Endodermal cell (in vitro differentiated cells): ENCODE results near the gene SAXO2. TPM values are rescaled to one million over a fixed set of nuclear protein-coding genes. Genes with fewer than 3 reads are reported as not detected.
"Not testable (repeated sequence)": the region's sequence is repeated elsewhere in the genome, so short reads cannot be mapped to it uniquely, and the experiment has no call there.

Experiments
- DNase-seq: peaks from one replicate; pipeline ENCODE4 v3.0.0-alpha.2; 2017
- H3K27ac ChIP-seq: 2 replicates; pipeline ENCODE4 v1.5.1; 2013; ENCODE audit warnings: mild to moderate bottlenecking, low read depth, low read length, moderate library complexity
- H3K27me3 ChIP-seq: 2 replicates; pipeline ENCODE4 v1.6.1; 2013; ENCODE audit warnings: mild to moderate bottlenecking, low read length, moderate library complexity; ENCODE audit not compliant: insufficient read depth, control insufficient read depth, poor library complexity, severe bottlenecking
- H3K36me3 ChIP-seq: 2 replicates; pipeline ENCODE4 v1.7.0; 2013; ENCODE audit warnings: mild to moderate bottlenecking, low read length, moderate library complexity; ENCODE audit not compliant: control insufficient read depth, insufficient read depth
- H3K4me1 ChIP-seq: one replicate; pipeline ENCODE4 v1.7.0; 2013; ENCODE audit warnings: low read length; ENCODE audit not compliant: control insufficient read depth, insufficient read depth
- H3K4me3 ChIP-seq: 2 replicates; pipeline ENCODE4 v1.5.1; 2013; ENCODE audit warnings: mild to moderate bottlenecking, low read length, moderate library complexity
- H3K9ac ChIP-seq: 2 replicates; pipeline ENCODE4 v1.6.1; 2013; ENCODE audit warnings: mild to moderate bottlenecking, low read length, moderate library complexity; ENCODE audit not compliant: poor library complexity, severe bottlenecking; ENCODE audit errors: extremely low read depth
- H3K9me3 ChIP-seq: 2 replicates; pipeline ENCODE4 v1.6.1; 2013; ENCODE audit warnings: mild to moderate bottlenecking, low read length, moderate library complexity; ENCODE audit not compliant: control insufficient read depth
- H3K27ac Mint-ChIP-seq: 2 replicates; pipeline ENCODE4 v1.8.0; 2020; ENCODE audit warnings: mixed read lengths
- H3K27me3 Mint-ChIP-seq: 2 replicates; pipeline ENCODE4 v1.8.0; 2021; ENCODE audit warnings: mild to moderate bottlenecking, mixed read lengths; ENCODE audit not compliant: insufficient read depth
- H3K36me3 Mint-ChIP-seq: 2 replicates; pipeline ENCODE4 v1.8.0; 2020; ENCODE audit warnings: low read depth, mixed read lengths
- H3K4me1 Mint-ChIP-seq: 2 replicates; pipeline ENCODE4 v1.8.0; 2020; ENCODE audit warnings: mixed read lengths
- H3K4me3 Mint-ChIP-seq: 2 replicates; pipeline ENCODE4 v1.8.0; 2020; ENCODE audit warnings: mild to moderate bottlenecking, moderate library complexity, mixed read lengths
- H3K9me3 Mint-ChIP-seq: 2 replicates; pipeline ENCODE4 v1.8.0; 2020; ENCODE audit warnings: mild to moderate bottlenecking, mixed read lengths
- WGBS, 2 experiments: methylation state at CpG; one replicate each; pipeline versions ENCODE4 v1.1.5 to v1.1.7; 2013; ENCODE audit warnings: missing lambda C conversion rate in 2 of 2, mixed read lengths in 1 of 2; ENCODE audit not compliant: insufficient coverage in 1 of 2, insufficient read length in 1 of 2; 5-methylcytosine and 5-hydroxymethylcytosine counted together
- total RNA-seq, 2 donors: library from RNA; stranded (reverse); fragmentation: NEBNext Ultra II Directional in 1 of 2; extraction: Animal tissue kit (Norgen Biotek cat#: 25700) in 1 of 2; gene quantifications; 2 replicates in 1 of 2; 3 replicates in 1 of 2; pipeline ENCODE4 v1.2.1, GENCODE V29; 2021
- TF ChIP-seq, protein P1 (sequence below): fragments of 200-600 bp; sonication (generic); conservative IDR thresholded peaks from 2 replicates; pipeline ENCODE4 v1.5.0; 2021; ENCODE audit warnings: antibody characterized with exemption, mild to moderate bottlenecking

SAXO2 gene
- total RNA-seq, 2 donors from 2014 or later: 17.6 to 23.9 TPM

DNA sequence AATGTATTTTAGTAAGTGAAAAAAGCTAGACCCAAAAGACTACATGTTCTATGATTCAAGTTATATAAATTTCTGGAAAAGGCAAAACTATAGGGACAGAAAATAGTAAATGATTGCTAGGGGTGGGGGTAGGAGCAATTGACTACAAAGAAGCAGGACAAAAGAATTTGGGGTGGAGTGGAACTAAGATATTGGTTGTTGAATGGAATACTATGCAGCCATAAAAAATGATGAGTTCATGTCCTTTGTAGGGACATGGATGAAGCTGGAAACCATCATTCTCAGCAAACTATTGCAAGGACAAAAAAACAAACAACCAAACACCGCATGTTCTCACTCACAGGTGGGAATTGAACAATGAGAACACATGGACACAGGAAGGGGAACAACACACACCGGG lies 25.6 kb downstream of the SAXO2 start:
- H3K27me3 Mint-ChIP-seq, H3K27me3 ChIP-seq, H3K9ac ChIP-seq, H3K27ac Mint-ChIP-seq, H3K4me1 ChIP-seq, H3K36me3 Mint-ChIP-seq, DNase-seq, H3K36me3 ChIP-seq, H3K9me3 ChIP-seq, H3K4me3 Mint-ChIP-seq, H3K27ac ChIP-seq, H3K4me3 ChIP-seq: not testable (repeated sequence)
- 100% methylated on average over 2 of the region's 2 CpGs; no CpG with 5 or more reads in 1 of the 2 experiments for WGBS, 2 experiments
- H3K9me3 Mint-ChIP-seq: peaks cover 12% of the 10 kb centered on the region
- peaks cover 12% of the 10 kb centered on the region for H3K4me1 Mint-ChIP-seq

DNA sequence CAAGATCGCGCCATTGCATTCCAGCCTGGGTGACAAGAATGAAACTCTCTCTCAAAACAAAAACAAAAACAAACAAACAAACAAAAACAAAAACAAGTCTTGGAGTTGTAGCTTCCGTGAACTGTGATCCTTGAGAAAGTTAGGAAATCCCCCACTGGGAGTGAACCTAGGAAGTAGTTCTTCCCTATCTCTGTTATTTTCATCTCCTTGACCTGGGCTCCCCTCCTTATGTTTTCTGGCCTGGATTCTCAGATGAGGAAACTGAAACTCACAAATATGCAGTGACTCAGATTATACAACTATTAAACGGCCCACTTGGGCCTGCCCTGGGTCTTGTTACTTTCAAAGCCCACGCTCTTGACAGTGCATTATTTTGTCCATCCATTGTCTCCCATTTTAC lies 29.7 kb downstream of the SAXO2 start:
- H3K9ac ChIP-seq: no peak overlapping the region
- no peaks in the 10 kb centered on the region for H3K36me3 Mint-ChIP-seq
- peaks cover 12% of the 10 kb centered on the region for H3K9me3 Mint-ChIP-seq
- no peaks in the 10 kb centered on the region for H3K27me3 Mint-ChIP-seq
- peaks cover 7% of the 10 kb centered on the region for H3K4me1 Mint-ChIP-seq
- WGBS, 2 experiments: 91 to 92% methylated on average over 2 to 5 of the region's 5 CpGs
- no peaks in the 10 kb centered on the region for H3K9me3 ChIP-seq
- H3K4me3 Mint-ChIP-seq: no peak overlapping the region
- H3K27me3 ChIP-seq: no peaks in the 10 kb centered on the region
- H3K4me3 ChIP-seq: no peak overlapping the region
- H3K27ac Mint-ChIP-seq: no peak overlapping the region
- no peaks in the 10 kb centered on the region for H3K36me3 ChIP-seq
- H3K4me1 ChIP-seq: no peaks in the 10 kb centered on the region
- DNase-seq: no peak
- H3K27ac ChIP-seq: no peak overlapping the region
- TF ChIP-seq, protein P1, sequence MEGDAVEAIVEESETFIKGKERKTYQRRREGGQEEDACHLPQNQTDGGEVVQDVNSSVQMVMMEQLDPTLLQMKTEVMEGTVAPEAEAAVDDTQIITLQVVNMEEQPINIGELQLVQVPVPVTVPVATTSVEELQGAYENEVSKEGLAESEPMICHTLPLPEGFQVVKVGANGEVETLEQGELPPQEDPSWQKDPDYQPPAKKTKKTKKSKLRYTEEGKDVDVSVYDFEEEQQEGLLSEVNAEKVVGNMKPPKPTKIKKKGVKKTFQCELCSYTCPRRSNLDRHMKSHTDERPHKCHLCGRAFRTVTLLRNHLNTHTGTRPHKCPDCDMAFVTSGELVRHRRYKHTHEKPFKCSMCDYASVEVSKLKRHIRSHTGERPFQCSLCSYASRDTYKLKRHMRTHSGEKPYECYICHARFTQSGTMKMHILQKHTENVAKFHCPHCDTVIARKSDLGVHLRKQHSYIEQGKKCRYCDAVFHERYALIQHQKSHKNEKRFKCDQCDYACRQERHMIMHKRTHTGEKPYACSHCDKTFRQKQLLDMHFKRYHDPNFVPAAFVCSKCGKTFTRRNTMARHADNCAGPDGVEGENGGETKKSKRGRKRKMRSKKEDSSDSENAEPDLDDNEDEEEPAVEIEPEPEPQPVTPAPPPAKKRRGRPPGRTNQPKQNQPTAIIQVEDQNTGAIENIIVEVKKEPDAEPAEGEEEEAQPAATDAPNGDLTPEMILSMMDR: no peak

DNA sequence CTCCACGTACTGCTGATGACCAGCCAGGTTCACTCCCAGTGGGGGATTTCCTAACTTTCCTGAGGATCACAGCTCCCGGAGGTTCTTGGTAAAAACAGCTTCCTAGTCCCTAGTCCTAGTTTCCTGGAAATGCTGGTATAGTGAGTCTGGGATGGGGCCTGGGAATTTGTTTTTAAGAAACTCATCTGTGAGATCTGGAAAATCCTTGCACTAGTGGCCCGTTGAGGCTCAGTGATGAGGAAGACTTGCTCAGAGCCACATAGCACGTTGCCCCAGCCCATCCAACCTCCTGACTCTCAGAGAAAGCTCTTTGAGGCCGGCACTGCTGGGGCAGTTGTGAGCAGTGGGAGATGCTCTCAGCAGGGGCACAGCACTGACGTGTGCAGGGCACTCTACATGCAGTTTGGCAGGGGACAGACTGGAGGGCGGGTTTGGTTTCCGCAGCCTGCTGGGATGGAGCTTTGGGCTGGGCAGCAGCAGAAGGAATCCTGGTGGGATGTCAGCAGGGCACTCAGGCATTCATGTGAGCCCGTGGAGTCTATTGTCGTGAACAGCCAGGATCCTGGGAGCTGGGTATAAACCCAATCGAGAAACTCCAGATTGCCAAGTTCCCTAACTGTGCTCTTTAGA lies 31.6 kb downstream of the SAXO2 start:
- Mint-ChIP-seq H3K27ac (no peak overlapping the region), H3K4me3 (no peak overlapping the region), H3K9me3 (peaks cover 2% of the 10 kb centered on the region), H3K4me1 (peaks cover 5% of the 10 kb centered on the region), H3K36me3 (no peaks in the 10 kb centered on the region), H3K27me3 (no peaks in the 10 kb centered on the region)
- TF ChIP-seq, protein P1: no peak
- no peaks in the 10 kb centered on the region for H3K4me1 ChIP-seq
- H3K36me3 ChIP-seq: no peaks in the 10 kb centered on the region
- no peaks in the 10 kb centered on the region for H3K27me3 ChIP-seq
- no peak overlapping the region for H3K27ac ChIP-seq
- peak; percentile 70 for DNase-seq
- no peaks in the 10 kb centered on the region for H3K9me3 ChIP-seq
- WGBS, 2 experiments: 53 to 58% methylated on average over 10 to 11 of the region's 11 CpGs
- no peak overlapping the region for H3K9ac ChIP-seq
- no peak overlapping the region for H3K4me3 ChIP-seq

DNA sequence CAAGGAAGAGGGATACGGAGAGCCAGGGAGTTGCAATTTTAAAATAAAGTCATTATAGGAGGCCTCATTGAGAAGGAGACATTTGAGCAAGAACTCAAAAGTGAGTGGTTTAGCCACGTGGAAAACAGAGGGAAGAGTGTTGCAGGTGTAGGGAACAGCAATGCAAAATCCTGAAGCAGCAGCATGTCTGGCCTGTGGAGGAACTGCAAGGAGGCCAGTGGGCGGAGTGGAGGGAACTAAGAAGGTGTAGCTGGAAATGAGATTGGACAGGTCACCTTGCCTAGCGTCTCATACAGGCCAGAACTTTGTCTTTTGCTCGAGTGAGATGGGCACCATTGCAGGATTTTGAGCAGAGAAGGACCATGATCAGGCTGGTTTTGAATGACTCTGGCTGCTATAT lies 34.9 kb downstream of the SAXO2 start:
- H3K9ac ChIP-seq: no peak overlapping the region
- Mint-ChIP-seq H3K36me3 (no peaks in the 10 kb centered on the region), H3K4me3 (no peak overlapping the region), H3K4me1 (peaks cover 5% of the 10 kb centered on the region), H3K27me3 (no peaks in the 10 kb centered on the region), H3K9me3 (no peaks in the 10 kb centered on the region), H3K27ac (no peak overlapping the region)
- no peaks in the 10 kb centered on the region for H3K9me3 ChIP-seq
- H3K36me3 ChIP-seq: no peaks in the 10 kb centered on the region
- TF ChIP-seq, protein P1: no peak
- no peak overlapping the region for H3K4me3 ChIP-seq
- no peaks in the 10 kb centered on the region for H3K27me3 ChIP-seq
- H3K4me1 ChIP-seq: no peaks in the 10 kb centered on the region
- DNase-seq: no peak
- WGBS, 2 experiments: 90 to 93% methylated on average over 5 of the region's 5 CpGs
- no peak overlapping the region for H3K27ac ChIP-seq
